Stimulated activated naive CD8-positive, alpha-beta T cell treated with anti-CD3 and anti-CD28 coated beads, Interleukin-15, Interleukin-2, amounts not matched to agents 100 ng/mL and 50 ng/mL, for 24 hours (primary cell): ENCODE results near the gene ZPBP2.

Source experiments
- H3K27ac Mint-ChIP-seq: one replicate; pipeline ENCODE4 v1.8.0; 2021; ENCODE audit warnings: mild to moderate bottlenecking, mixed read lengths
- H3K27me3 Mint-ChIP-seq: one replicate; pipeline ENCODE4 v1.8.0; 2021; ENCODE audit warnings: mixed read lengths
- H3K36me3 Mint-ChIP-seq: one replicate; pipeline ENCODE4 v1.8.0; 2021; ENCODE audit warnings: low read depth, mixed read lengths
- H3K4me1 Mint-ChIP-seq: one replicate; pipeline ENCODE4 v1.8.0; 2021; ENCODE audit warnings: low read depth, mixed read lengths
- H3K4me3 Mint-ChIP-seq: one replicate; pipeline ENCODE4 v1.8.0; 2021; ENCODE audit warnings: mild to moderate bottlenecking, mixed read lengths
- H3K9me3 Mint-ChIP-seq: one replicate; pipeline ENCODE4 v1.8.0; 2021; ENCODE audit warnings: mixed read lengths

ZPBP2 gene

GRCh38 chr17:39867880-39868553 is at the start of gene ZPBP2:
ZPBP2 (plus strand) TSS chr17:39868202; CDS start chr17:39868355, 153 bp downstream.
- H3K27ac Mint-ChIP-seq, result peak within 1 kb of the TSS; percentile 96

GRCh38 chr17:39818358-39819000 is 49.5 kb upstream of the ZPBP2 start:
- Mint-ChIP-seq H3K36me3 (peaks cover 86% of the 10 kb centered on the region), H3K4me3 (peak overlapping the region; percentile 43), H3K27me3 (no peaks in the 10 kb centered on the region), H3K27ac (peak overlapping the region; percentile 86), H3K9me3 (peaks cover 10% of the 10 kb centered on the region), H3K4me1 (peaks cover 83% of the 10 kb centered on the region)

More at GRCh38 chr17:39867880-39868553, at the start of gene ZPBP2:
- H3K36me3 Mint-ChIP-seq, result peaks cover 6% of the 10 kb centered on the region
- H3K27me3 Mint-ChIP-seq, result no peaks in the 10 kb centered on the region
- H3K4me3 Mint-ChIP-seq, result peak within 1 kb of the TSS; percentile 68
- peaks cover 62% of the 10 kb centered on the region for H3K4me1 Mint-ChIP-seq
- no peaks in the 10 kb centered on the region for H3K9me3 Mint-ChIP-seq

GRCh38 chr17:39820541-39820940 is 47.5 kb upstream of the ZPBP2 start:
- peaks cover 62% of the 10 kb centered on the region for H3K4me1 Mint-ChIP-seq
- peak overlapping the region; percentile 12 for H3K4me3 Mint-ChIP-seq
- no peaks in the 10 kb centered on the region for H3K27me3 Mint-ChIP-seq
- peaks cover 89% of the 10 kb centered on the region for H3K36me3 Mint-ChIP-seq
- peaks cover 23% of the 10 kb centered on the region for H3K9me3 Mint-ChIP-seq
- peak overlapping the region; percentile 83 for H3K27ac Mint-ChIP-seq

GRCh38 chr17:39820987-39821386 is 47.0 kb upstream of the ZPBP2 start:
- peaks cover 24% of the 10 kb centered on the region for H3K9me3 Mint-ChIP-seq
- H3K27ac Mint-ChIP-seq, result peak overlapping the region; percentile 75
- peaks cover 89% of the 10 kb centered on the region for H3K36me3 Mint-ChIP-seq
- H3K27me3 Mint-ChIP-seq, result no peaks in the 10 kb centered on the region
- H3K4me3 Mint-ChIP-seq, result no peak overlapping the region
- H3K4me1 Mint-ChIP-seq, result peaks cover 58% of the 10 kb centered on the region

- peaks cover 68% of the 10 kb centered on the region for H3K4me1 Mint-ChIP-seq
- peak overlapping the region; percentile 6 for H3K4me3 Mint-ChIP-seq
- peak overlapping the region; percentile 75 for H3K27ac Mint-ChIP-seq
- peaks cover 90% of the 10 kb centered on the region for H3K36me3 Mint-ChIP-seq
- H3K27me3 Mint-ChIP-seq, result no peaks in the 10 kb centered on the region
- peaks cover 31% of the 10 kb centered on the region for H3K9me3 Mint-ChIP-seq
These were observed 46.0 kb upstream of the ZPBP2 start for GRCh38 chr17:39822051-39822451.

- H3K27me3 Mint-ChIP-seq, result no peaks in the 10 kb centered on the region
- peak overlapping the region; percentile 75 for H3K27ac Mint-ChIP-seq
- no peak overlapping the region for H3K4me3 Mint-ChIP-seq
- H3K36me3 Mint-ChIP-seq, result peaks cover 96% of the 10 kb centered on the region
- peaks cover 31% of the 10 kb centered on the region for H3K9me3 Mint-ChIP-seq
- H3K4me1 Mint-ChIP-seq, result peaks cover 70% of the 10 kb centered on the region
These were observed 44.5 kb upstream of the ZPBP2 start for GRCh38 chr17:39823407-39824054.

GRCh38 chr17:39826334-39826733 is 41.7 kb upstream of the ZPBP2 start:
- peaks cover 95% of the 10 kb centered on the region for H3K36me3 Mint-ChIP-seq
- peak overlapping the region; percentile 70 for H3K27ac Mint-ChIP-seq
- H3K9me3 Mint-ChIP-seq, result peaks cover 28% of the 10 kb centered on the region
- peaks cover 60% of the 10 kb centered on the region for H3K4me1 Mint-ChIP-seq
- H3K27me3 Mint-ChIP-seq, result no peaks in the 10 kb centered on the region
- no peak overlapping the region for H3K4me3 Mint-ChIP-seq

- peaks cover 52% of the 10 kb centered on the region for H3K4me1 Mint-ChIP-seq
- H3K9me3 Mint-ChIP-seq, result peaks cover 21% of the 10 kb centered on the region
- peaks cover 86% of the 10 kb centered on the region for H3K36me3 Mint-ChIP-seq
- no peaks in the 10 kb centered on the region for H3K27me3 Mint-ChIP-seq
- H3K27ac Mint-ChIP-seq, result peak overlapping the region; percentile 46
- no peak overlapping the region for H3K4me3 Mint-ChIP-seq
These were observed 39.6 kb upstream of the ZPBP2 start for GRCh38 chr17:39828443-39828842.

GRCh38 chr17:39831588-39831987 is 36.4 kb upstream of the ZPBP2 start:
- Mint-ChIP-seq H3K36me3 (peaks cover 79% of the 10 kb centered on the region), H3K4me1 (peaks cover 70% of the 10 kb centered on the region), H3K9me3 (peaks cover 8% of the 10 kb centered on the region), H3K4me3 (no peak overlapping the region), H3K27me3 (no peaks in the 10 kb centered on the region), H3K27ac (peak overlapping the region; percentile 45)

- peaks cover 65% of the 10 kb centered on the region for H3K4me1 Mint-ChIP-seq
- H3K4me3 Mint-ChIP-seq, result no peak overlapping the region
- H3K36me3 Mint-ChIP-seq, result peaks cover 78% of the 10 kb centered on the region
- no peaks in the 10 kb centered on the region for H3K27me3 Mint-ChIP-seq
- peaks cover 14% of the 10 kb centered on the region for H3K9me3 Mint-ChIP-seq
- no peak overlapping the region for H3K27ac Mint-ChIP-seq
These were observed 34.0 kb upstream of the ZPBP2 start for GRCh38 chr17:39834017-39834416.

GRCh38 chr17:39835038-39835786 is 32.8 kb upstream of the ZPBP2 start:
- H3K27ac Mint-ChIP-seq, result peak overlapping the region; percentile 56
- H3K27me3 Mint-ChIP-seq, result no peaks in the 10 kb centered on the region
- H3K4me3 Mint-ChIP-seq, result no peak overlapping the region
- H3K4me1 Mint-ChIP-seq, result peaks cover 64% of the 10 kb centered on the region
- H3K36me3 Mint-ChIP-seq, result peaks cover 79% of the 10 kb centered on the region
- H3K9me3 Mint-ChIP-seq, result peaks cover 23% of the 10 kb centered on the region

GRCh38 chr17:39836117-39836516 is 31.9 kb upstream of the ZPBP2 start:
- peaks cover 80% of the 10 kb centered on the region for H3K36me3 Mint-ChIP-seq
- H3K27me3 Mint-ChIP-seq, result no peaks in the 10 kb centered on the region
- peaks cover 23% of the 10 kb centered on the region for H3K9me3 Mint-ChIP-seq
- H3K27ac Mint-ChIP-seq, result no peak overlapping the region
- H3K4me1 Mint-ChIP-seq, result peaks cover 67% of the 10 kb centered on the region
- H3K4me3 Mint-ChIP-seq, result no peak overlapping the region

- peaks cover 74% of the 10 kb centered on the region for H3K4me1 Mint-ChIP-seq
These were observed 29.9 kb upstream of the ZPBP2 start for GRCh38 chr17:39838057-39838456.

GRCh38 chr17:39838784-39839183 is 29.2 kb upstream of the ZPBP2 start:
- Mint-ChIP-seq H3K4me3 (no peak overlapping the region), H3K27ac (no peak overlapping the region), H3K36me3 (peaks cover 90% of the 10 kb centered on the region), H3K9me3 (peaks cover 23% of the 10 kb centered on the region), H3K27me3 (no peaks in the 10 kb centered on the region), H3K4me1 (peaks cover 77% of the 10 kb centered on the region)

More at GRCh38 chr17:39838057-39838456, 29.9 kb upstream of the ZPBP2 start:
- Mint-ChIP-seq H3K27ac (no peak overlapping the region), H3K27me3 (no peaks in the 10 kb centered on the region), H3K4me3 (no peak overlapping the region), H3K36me3 (peaks cover 88% of the 10 kb centered on the region), H3K9me3 (peaks cover 23% of the 10 kb centered on the region)
